ENCODE results near the gene RNF19B.

Gene RNF19B

DNA sequence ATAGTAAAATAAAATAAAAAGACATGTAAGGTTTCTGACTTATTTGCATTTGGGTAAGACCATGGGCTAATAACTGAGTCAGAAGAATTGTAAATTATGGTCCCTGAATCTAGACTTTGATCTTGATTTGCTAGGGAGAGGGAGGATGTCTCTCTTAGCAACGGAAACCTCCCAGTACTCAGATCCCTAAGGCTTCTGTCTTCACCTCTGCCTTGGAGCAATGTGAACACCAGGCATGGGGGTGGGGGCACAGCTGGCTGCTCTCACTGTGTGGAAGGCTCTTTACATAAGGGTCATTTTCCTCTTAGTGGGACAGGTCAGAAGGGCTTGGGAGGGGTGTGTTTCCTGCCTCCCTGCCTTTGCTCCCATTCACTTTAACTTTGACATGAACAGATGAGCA is 46.4 kb downstream of the RNF19B start:
- TF ChIP-seq GABPA (IDR thresholded peaks at IDR 0.05; ENCODE audit: low read depth) (no peak), POLR2AphosphoS5 (IDR thresholded peaks at IDR 0.05; ENCODE audit: low read depth) (no peak), SPI1 (IDR thresholded peaks at IDR 0.05; ENCODE audit: borderline replicate concordance, low read depth) (no peak)
- TF ChIP-seq, protein P1, sequence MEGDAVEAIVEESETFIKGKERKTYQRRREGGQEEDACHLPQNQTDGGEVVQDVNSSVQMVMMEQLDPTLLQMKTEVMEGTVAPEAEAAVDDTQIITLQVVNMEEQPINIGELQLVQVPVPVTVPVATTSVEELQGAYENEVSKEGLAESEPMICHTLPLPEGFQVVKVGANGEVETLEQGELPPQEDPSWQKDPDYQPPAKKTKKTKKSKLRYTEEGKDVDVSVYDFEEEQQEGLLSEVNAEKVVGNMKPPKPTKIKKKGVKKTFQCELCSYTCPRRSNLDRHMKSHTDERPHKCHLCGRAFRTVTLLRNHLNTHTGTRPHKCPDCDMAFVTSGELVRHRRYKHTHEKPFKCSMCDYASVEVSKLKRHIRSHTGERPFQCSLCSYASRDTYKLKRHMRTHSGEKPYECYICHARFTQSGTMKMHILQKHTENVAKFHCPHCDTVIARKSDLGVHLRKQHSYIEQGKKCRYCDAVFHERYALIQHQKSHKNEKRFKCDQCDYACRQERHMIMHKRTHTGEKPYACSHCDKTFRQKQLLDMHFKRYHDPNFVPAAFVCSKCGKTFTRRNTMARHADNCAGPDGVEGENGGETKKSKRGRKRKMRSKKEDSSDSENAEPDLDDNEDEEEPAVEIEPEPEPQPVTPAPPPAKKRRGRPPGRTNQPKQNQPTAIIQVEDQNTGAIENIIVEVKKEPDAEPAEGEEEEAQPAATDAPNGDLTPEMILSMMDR (IDR thresholded peaks at IDR 0.05; ENCODE audit: insufficient read depth, low read length) = no peak
- TF ChIP-seq, protein P2, sequence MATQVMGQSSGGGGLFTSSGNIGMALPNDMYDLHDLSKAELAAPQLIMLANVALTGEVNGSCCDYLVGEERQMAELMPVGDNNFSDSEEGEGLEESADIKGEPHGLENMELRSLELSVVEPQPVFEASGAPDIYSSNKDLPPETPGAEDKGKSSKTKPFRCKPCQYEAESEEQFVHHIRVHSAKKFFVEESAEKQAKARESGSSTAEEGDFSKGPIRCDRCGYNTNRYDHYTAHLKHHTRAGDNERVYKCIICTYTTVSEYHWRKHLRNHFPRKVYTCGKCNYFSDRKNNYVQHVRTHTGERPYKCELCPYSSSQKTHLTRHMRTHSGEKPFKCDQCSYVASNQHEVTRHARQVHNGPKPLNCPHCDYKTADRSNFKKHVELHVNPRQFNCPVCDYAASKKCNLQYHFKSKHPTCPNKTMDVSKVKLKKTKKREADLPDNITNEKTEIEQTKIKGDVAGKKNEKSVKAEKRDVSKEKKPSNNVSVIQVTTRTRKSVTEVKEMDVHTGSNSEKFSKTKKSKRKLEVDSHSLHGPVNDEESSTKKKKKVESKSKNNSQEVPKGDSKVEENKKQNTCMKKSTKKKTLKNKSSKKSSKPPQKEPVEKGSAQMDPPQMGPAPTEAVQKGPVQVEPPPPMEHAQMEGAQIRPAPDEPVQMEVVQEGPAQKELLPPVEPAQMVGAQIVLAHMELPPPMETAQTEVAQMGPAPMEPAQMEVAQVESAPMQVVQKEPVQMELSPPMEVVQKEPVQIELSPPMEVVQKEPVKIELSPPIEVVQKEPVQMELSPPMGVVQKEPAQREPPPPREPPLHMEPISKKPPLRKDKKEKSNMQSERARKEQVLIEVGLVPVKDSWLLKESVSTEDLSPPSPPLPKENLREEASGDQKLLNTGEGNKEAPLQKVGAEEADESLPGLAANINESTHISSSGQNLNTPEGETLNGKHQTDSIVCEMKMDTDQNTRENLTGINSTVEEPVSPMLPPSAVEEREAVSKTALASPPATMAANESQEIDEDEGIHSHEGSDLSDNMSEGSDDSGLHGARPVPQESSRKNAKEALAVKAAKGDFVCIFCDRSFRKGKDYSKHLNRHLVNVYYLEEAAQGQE (IDR thresholded peaks at IDR 0.05; ENCODE audit: insufficient replicate concordance, low read depth) = no peak
- Histone ChIP-seq H3K4me3 (replicated peaks; ENCODE audit: insufficient read depth, low read length) (no peak overlapping the region), H3K27ac (replicated peaks) (no peak overlapping the region), H3K27me3 (ENCODE audit: insufficient read depth, poor library complexity, severe bottlenecking) (peaks cover 19% of the 10 kb centered on the region)
- DNase-seq (ENCODE audit: low read depth in 1 of 2, low spot score in 1 of 2) = no peak

DNA sequence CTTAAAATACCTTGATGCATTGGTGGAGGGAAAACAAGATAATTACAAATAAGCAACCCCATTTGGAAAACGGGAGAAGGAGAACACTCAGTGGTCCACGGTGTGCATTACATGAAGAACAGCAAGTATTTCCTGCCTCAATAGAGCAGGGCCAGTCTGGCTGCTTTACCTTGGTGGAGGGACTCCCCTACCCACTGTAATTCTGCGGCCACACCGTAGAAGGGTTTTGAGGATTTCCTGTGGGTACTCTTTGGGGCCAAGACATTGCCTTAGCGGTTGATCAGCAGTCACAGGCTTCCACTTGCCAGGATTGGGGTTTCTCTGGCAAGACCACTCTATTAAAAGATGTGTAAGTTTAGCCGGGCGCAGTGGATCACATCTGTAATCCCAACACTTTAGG is 47.1 kb downstream of the RNF19B start:
- DNase-seq (ENCODE audit: low read depth in 1 of 2, low spot score in 1 of 2) = no peak
- H3K27me3 ChIP-seq (ENCODE audit: insufficient read depth, poor library complexity, severe bottlenecking) = peaks cover 12% of the 10 kb centered on the region
- H3K4me3 ChIP-seq (replicated peaks; ENCODE audit: insufficient read depth, low read length) = no peak overlapping the region
- no peak for TF ChIP-seq SPI1 (IDR thresholded peaks at IDR 0.05; ENCODE audit: borderline replicate concordance, low read depth)
- no peak overlapping the region for H3K27ac ChIP-seq (replicated peaks)

DNA sequence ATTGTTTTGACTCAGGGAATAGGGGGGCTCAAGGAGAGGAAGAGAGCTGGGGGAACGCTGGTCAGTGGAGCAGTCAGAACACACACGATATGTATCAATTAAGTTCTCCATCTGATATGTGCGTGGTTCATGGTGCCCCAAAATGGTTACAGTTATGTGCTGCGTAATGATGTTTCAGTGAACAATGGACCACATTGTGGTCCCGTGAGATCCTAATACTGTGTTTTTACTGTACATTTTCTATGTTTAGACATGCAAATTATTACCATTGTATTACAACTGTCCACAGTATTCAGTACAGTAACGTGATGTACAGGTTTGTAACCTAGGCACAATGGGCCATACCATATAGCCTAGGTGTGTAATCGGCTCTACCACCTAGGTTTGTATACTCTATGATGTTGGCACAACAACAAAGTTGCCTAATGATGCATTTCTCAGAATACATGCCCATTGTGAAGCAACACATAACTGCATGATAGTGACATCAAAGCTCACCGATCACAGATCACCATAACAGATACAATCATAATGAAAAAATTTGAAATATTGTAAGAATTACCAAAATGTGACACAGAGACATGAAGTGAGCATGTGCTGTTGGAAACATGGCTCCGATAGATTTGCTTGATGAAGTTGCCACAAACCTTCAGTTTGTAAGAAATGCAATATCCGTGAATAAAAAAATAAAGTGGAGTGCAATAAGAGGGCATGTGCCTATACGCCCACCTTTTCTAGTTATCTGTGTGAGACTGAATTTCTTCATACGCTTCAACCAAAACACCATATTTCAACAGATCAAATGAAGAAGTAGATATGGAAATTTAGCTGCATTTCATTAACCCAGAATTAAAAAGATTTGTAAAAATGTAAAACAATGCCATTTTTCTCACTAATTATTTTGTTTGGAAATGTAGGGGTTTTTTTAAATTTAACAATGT is 48.6 kb downstream of the RNF19B start:
- H3K27ac ChIP-seq (replicated peaks) = no peak overlapping the region
- no peak for DNase-seq (ENCODE audit: low read depth in 1 of 2, low spot score in 1 of 2)
- TF ChIP-seq SPI1 (IDR thresholded peaks at IDR 0.05; ENCODE audit: borderline replicate concordance, low read depth) (no peak), POLR2AphosphoS5 (IDR thresholded peaks at IDR 0.05; ENCODE audit: low read depth) (no peak), GABPA (IDR thresholded peaks at IDR 0.05; ENCODE audit: low read depth) (no peak)
- TF ChIP-seq, protein P1 (IDR thresholded peaks at IDR 0.05; ENCODE audit: insufficient read depth, low read length) = no peak
- TF ChIP-seq, protein P2 (IDR thresholded peaks at IDR 0.05; ENCODE audit: insufficient replicate concordance, low read depth) = no peak
- peaks cover 12% of the 10 kb centered on the region for H3K27me3 ChIP-seq (ENCODE audit: insufficient read depth, poor library complexity, severe bottlenecking)
- H3K4me3 ChIP-seq (replicated peaks; ENCODE audit: insufficient read depth, low read length) = no peak overlapping the region

DNA sequence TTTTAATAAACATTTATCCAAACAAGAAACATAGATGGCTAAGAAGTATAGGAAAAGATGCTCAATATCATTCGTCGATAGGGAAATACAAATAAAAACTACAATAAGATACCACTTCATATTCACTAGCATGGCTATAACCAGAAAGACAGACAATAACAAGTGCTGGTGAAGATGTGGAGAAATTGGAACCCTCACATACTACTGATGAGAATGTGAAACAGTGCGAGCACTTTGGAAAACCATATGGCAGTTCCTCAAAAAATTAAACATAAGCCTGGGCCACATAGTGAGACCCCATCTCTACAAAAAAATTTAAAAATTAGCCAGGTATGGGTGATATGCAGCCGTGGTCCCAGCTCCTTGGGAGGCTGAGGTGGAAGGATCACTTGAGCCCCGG is 54.3 kb downstream of the RNF19B start:
- peaks cover 4% of the 10 kb centered on the region for H3K27me3 ChIP-seq (ENCODE audit: insufficient read depth, poor library complexity, severe bottlenecking)
- H3K27ac ChIP-seq (replicated peaks) = no peak overlapping the region
- no peak overlapping the region for H3K4me3 ChIP-seq (replicated peaks; ENCODE audit: insufficient read depth, low read length)
- TF ChIP-seq, protein P2 (IDR thresholded peaks at IDR 0.05; ENCODE audit: insufficient replicate concordance, low read depth) = no peak
- TF ChIP-seq SPI1 (IDR thresholded peaks at IDR 0.05; ENCODE audit: borderline replicate concordance, low read depth) (no peak), GABPA (IDR thresholded peaks at IDR 0.05; ENCODE audit: low read depth) (no peak), POLR2AphosphoS5 (IDR thresholded peaks at IDR 0.05; ENCODE audit: low read depth) (no peak)
- TF ChIP-seq, protein P1 (IDR thresholded peaks at IDR 0.05; ENCODE audit: insufficient read depth, low read length) = no peak
- no peak for DNase-seq (ENCODE audit: low read depth in 1 of 2, low spot score in 1 of 2)

All from HL-60 (cell line).